ENCODE data around the gene GIGYF2. TPM values are rescaled to one million over a fixed set of nuclear protein-coding genes. Genes with fewer than 3 reads are reported as not detected.

GIGYF2 gene
- polyA plus RNA-seq, 3 donors, result 14.6 to 23.6 (median 17.0) TPM

DNA sequence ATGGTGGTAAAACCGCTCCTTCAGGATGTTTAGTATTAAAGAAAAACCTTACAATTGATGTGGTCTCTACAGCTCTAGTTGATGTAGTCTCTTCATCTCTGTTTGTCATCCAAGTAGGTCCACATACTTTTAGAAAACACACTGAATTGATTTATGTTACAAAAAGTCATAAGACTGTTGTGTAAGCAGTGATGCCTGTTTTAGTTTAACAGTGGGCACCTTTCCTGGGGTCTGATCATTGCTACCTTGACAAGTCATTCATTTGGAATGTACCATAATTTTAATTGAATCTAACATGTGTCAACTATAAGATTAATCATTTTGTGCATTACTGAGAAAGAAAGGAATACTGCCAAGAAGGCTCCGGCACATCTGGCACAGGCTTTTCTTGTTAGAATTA is 34.3 kb downstream of the GIGYF2 start:
- H3K27ac ChIP-seq (ENCODE audit: low read depth, low read length), result no peak overlapping the region
- 72 to 80% (median 75%) methylated on average over 2 of the region's 2 CpGs for WGBS, 3 donors

DNA sequence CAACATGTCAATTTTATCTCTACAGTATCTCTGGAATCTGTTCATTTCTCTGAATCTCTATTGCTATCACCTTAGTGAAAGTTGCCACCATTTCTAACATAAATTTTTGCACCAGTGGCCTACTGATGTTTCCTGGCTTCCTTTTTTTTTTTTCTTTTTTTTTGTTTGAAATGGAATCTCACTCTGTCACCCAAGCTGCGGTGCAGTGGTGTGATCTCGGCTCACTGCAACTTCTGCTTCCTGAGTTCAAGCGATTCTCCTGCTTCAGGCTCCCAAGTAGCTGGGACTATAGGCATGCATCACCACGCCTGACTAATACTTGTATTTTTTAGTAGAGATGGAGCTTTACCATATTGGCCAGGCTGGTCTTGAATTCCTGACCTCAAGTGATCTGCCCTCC is 44.2 kb downstream of the GIGYF2 start:
- no peak overlapping the region for H3K27ac ChIP-seq (ENCODE audit: low read depth, low read length)
- WGBS, 3 donors, result 58 to 83% (median 64%) methylated on average over 4 of the region's 4 CpGs

DNA sequence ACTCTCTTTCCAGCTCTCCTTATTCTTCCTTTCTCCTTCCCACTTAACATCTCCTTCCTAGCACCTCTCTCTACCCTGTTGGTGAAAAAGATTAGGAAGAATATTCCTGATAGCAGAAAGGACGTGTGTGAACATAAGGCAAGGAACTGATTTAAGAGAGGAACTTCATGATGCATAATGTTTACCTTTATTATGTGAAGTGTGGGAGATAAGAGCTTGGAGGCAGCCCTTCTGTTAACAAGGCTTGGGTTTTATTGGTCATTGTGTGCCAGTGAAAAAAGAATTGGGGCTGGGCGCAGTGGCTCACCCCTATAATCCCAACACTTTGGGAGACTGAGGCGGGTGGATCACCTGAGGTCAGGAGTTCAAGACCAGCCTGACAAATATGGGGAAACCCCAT is 44.8 kb downstream of the GIGYF2 start:
- WGBS, 3 donors, result 86 to 98% (median 87%) methylated on average over 3 of the region's 3 CpGs
- H3K27ac ChIP-seq (ENCODE audit: low read depth, low read length), result no peak overlapping the region

DNA sequence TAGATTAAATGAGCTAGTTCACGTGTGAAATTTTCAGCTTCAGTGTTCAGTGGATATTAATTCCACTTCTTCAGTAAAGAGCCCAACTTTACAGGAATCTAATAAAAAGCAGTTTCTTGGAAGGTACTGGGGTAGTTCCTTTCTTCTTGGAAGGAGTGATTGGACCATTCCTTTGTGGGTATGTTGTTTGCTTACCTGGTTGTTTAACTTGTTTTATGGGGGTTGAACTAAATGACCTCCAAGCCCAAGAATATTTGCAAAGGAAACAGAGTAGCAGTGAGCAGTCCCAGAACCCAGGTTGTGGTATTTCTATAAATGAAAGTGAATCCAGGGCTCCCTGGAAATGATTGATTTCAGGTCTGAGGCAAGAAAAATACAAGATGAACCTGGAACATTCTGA is 47.8 kb downstream of the GIGYF2 start:
- 59 to 98% (median 91%) methylated on average over 1 of the region's 1 CpG for WGBS, 3 donors
- H3K27ac ChIP-seq (ENCODE audit: low read depth, low read length), result no peak overlapping the region

DNA sequence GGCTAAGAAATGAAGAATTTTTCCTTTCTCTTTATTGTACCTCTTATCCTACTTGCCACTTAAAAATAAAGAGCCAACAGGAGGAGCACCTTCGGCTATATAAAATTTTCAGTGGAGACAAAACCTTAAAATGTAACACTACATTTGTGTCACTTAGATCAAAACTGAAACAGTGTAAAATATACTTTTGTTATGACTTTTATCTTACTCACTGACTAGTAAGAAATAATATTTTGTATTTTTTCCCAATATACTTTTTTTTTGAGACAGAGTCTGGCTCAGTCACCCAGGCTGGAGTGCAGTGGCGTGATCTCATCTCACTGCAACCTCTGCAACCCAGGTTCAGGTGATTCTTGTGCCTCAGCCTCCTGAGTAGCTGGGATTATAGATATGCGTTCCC is 50.9 kb downstream of the GIGYF2 start:
- no peak overlapping the region for H3K27ac ChIP-seq (ENCODE audit: low read depth, low read length)
- 96 to 98% (median 97%) methylated on average over 3 of the region's 3 CpGs for WGBS, 3 donors

DNA sequence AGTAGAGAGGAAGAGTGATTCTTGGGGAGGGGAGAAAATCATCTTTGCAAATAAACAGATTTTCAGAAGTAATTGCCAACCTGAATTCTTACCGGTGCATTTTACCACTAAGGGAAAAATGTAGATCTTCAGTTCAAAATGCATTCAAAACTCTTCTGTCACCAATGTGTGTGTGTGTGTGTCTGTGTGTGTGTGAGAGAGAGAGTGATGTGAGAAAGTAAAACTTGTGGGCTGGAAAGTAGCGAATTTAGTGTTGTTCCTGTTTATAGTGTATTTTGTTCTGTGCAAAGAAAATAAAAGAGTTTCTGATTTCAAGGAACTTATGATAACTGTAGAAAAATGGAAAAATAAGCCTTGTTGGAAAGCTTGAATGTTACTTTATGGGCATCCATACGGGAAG is 52.2 kb downstream of the GIGYF2 start:
- H3K27ac ChIP-seq (ENCODE audit: low read depth, low read length), result no peak overlapping the region
- WGBS, 3 donors, result 75 to 94% (median 91%) methylated on average over 3 of the region's 3 CpGs

DNA sequence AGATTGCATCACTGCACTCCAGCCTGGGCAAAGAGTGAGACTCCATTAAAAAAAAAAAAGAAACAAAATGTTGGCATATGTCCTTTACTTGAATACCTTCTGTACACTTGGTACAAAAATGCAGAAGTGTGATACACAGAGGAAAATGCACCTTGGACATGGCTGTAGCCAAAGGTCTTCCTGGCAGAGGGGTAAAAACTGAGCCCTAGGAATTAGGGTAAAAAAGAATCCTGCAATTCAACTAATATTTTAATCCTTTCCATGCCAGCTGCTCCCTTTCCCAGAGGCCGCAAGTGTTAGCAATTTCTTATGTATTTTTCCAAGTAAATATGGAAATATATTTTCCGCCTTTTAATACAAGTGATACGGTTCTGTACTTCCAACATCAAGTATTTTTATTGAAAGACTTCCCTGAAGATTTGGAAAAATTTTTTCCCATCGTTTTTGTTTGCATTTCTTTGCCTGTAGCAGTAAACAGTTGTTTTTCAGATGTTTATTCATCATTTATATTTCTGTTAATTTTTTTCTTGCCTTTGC is 53.1 kb downstream of the GIGYF2 start:
- H3K27ac ChIP-seq (ENCODE audit: low read depth, low read length), result no peak overlapping the region
- WGBS, 3 donors, result 50 to 93% (median 91%) methylated on average over 4 of the region's 4 CpGs

DNA sequence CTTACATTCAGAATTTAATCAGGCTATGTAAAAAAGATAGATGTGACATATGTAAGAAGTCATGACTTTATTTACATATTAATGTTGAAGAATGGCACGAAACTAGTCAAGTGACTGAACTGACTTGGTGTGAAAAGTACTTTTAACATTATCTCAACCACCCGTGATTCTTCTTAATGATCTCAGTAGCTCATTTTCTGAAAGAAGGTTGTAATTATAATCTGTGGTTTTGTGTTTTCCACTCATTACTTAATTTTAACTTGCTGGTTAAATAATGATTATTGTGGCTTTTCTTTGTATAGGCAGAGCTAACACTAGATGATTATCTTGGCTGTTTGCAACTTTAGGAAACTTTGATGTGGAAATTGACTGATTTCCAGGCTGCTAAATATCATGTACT is 60.8 kb downstream of the GIGYF2 start:
- no peak overlapping the region for H3K27ac ChIP-seq (ENCODE audit: low read depth, low read length)
- WGBS, 3 donors, result 35 to 84% (median 82%) methylated on average over 2 of the region's 2 CpGs

DNA sequence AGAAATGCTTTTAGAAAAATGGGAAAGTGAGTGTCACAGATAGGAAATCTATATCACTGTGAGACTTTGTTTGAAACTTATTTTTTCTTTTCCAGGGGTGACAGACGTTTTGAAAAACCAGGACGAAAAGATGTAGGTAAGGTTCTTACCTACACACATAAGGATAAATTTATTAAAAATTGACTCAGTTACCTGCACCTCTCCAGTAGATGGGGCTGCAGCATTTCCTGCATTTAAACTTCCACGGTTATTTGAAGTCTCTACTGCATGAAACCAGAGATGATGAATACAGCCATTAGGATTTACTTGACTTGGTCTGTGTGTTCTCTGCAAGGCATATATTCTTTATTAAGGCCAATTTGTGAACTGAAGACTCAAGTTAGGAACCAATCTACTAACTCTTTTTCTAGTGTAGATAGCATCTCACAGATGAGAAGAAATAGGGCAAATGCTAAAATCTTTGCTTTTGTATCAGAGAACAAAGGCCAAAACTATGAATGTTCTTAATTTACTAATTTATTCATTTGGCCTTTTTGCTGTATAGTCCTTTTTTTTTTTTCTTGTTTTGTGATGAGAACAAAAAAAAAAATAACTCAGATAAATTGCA is 64.3 kb downstream of the GIGYF2 start:
- H3K27ac ChIP-seq (ENCODE audit: low read depth, low read length), result no peak overlapping the region
- WGBS, 3 donors, result 41 to 64% (median 59%) methylated on average over 3 of the region's 3 CpGs

DNA sequence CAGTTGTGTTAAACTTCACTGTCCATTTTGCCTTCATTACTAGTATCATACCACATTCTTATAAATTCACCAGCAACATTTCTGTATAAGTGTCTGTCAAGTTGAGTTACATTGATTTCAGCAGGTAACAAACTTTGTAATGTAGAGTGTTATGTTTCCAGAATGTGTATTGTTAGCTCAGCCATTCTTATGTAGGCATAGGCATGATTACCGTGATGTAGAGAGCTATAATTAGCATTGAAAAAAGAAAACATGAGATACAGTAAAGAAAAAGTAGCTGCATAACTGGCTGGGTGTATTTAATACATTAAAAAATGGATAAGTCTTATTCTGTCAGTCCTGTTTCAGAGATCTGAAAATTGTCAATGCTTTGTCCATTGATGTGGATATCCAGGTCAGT is 70.7 kb downstream of the GIGYF2 start:
- no peak overlapping the region for H3K27ac ChIP-seq (ENCODE audit: low read depth, low read length)
- WGBS, 3 donors, result 61 to 97% (median 93%) methylated on average over 1 of the region's 1 CpG

DNA sequence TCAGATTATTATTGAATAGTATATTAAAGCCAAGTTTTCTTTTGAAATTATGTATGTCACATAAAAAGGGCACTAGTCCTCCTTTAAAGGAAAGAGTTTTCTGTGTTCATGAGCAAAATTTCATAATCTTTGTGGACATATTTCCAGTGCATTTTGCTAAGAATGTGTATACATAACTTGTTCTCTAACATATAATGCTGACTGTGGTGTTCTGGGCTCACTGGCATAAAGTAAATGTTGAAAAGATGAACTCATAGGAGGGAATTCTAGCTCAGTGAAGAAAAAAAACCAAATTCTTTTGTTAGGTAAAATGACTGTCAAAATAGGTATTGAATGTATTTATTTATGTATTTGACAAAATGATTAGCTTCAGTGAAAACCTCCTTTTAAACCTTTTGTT is 73.1 kb downstream of the GIGYF2 start:
- no peak overlapping the region for H3K27ac ChIP-seq (ENCODE audit: low read depth, low read length)

DNA sequence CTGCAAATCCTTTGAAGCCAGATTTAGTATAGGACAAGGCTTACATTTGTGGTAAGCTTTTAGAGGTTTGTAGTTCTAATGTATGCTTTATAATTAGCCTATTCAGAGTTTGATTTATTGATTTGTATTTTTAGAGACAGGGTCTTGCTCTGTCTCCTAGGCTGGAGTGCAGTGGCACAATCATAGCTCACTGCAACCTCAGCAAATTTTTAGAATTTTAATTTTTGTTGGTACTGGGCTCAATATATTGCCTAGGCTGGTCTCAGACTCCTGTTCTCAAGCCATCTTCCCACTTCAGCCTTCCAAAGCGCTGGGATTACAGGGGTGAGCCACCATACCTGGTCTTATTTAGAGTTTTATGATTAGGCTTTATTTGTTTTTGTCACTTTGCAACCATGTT is 74.7 kb downstream of the GIGYF2 start:
- H3K27ac ChIP-seq (ENCODE audit: low read depth, low read length), result no peak overlapping the region
- WGBS, 3 donors, result 95 to 100% (median 95%) methylated on average over 1 of the region's 1 CpG

DNA sequence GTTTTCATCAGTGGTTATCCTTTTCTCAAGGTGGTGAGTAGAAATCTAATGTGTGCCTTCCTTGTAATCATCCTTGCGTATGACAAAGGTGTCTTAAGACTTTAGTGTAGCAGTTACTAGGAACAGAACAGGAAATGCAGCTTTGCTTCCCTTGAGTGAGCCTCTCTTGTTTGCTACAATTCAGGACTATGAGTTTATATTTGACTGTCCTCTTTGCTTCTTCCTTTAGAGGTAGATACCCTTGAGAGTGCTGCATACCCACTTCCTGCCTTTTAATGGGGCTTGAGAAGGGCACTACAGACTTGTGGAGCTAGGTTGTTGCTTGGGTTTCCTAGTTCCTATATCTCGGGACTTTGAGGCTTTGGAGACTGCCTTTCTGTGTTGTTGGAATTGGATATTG is 75.4 kb downstream of the GIGYF2 start:
- H3K27ac ChIP-seq (ENCODE audit: low read depth, low read length), result no peak overlapping the region
- WGBS, 3 donors, result 75 to 95% (median 84%) methylated on average over 2 of the region's 2 CpGs

DNA sequence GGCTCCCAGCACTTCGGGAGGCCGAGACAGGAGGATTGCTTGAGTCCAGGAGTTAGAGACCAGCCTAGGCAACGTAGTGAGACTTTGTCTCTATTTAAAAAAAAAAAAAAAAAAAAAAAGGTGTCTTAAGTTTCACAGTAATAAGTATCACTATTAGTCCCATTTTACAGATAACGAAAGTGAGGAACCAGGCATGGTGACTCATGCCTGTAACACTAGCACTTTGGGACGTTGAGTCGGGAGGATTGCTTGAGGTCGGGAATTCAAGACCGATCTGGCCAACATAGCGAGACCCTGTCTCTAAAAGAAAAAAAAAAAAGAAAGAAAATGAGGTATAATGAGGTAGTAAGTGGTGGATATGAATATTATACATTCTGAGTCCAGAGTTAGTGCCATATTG is 76.7 kb downstream of the GIGYF2 start:
- H3K27ac ChIP-seq (ENCODE audit: low read depth, low read length), result no peak overlapping the region
- WGBS, 3 donors, result 95 to 98% (median 97%) methylated on average over 9 of the region's 9 CpGs

DNA sequence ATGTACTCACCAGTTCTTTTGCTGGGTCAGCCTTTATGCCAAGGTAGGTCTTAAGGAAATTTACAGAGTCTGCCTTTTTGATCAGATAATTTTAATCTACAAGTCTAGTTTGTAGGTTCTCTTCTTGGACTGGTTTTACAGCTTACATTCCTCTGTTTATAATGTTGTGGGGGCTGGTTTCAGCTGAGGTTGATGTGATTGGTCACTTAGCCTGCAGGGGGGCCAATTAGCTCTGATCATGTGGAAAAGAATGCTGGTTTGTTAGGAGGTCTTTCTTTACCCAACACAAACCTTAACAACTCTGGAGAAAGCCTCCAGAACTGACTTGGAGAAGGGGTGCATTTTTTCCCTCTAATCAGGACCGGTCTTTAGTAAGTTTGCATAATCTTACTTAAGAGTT is 79.3 kb downstream of the GIGYF2 start, which contains the start of gene KCNJ13:
Gene KCNJ13, minus strand, starts transcription at position 131 of the 400 bp plus-strand sequence. CDS start 5,203 bp downstream, outside the sequence.
- WGBS, 3 donors, result 43 to 88% (median 82%) methylated on average over 1 of the region's 1 CpG

DNA sequence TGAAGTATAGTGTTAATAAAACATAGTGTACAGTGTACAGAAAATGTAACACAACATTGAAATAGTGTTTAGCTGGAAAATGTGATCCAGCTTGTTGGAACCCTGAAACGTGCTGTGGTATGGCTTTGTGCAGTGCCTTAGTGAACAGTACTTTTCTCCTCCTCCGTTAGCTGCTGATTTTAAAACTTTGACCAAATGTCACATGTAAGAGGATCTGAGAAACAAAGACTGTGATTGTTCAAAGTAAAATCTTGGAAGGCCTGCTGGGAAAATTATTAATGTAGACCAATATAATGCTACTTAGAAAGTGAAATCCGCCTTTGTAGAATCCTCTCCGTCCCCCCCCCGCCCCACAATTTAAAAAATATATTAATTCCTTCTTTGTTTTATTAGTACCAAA is 80.1 kb downstream of the GIGYF2 start:
- H3K27ac ChIP-seq (ENCODE audit: low read depth, low read length), result no peak overlapping the region
- WGBS, 3 donors, result 72 to 95% (median 90%) methylated on average over 5 of the region's 5 CpGs

More for the DNA sequence above, 79.3 kb downstream of the GIGYF2 start, which contains the start of gene KCNJ13:
- H3K27ac ChIP-seq (ENCODE audit: low read depth, low read length), result no peak within 1 kb of the TSS

DNA sequence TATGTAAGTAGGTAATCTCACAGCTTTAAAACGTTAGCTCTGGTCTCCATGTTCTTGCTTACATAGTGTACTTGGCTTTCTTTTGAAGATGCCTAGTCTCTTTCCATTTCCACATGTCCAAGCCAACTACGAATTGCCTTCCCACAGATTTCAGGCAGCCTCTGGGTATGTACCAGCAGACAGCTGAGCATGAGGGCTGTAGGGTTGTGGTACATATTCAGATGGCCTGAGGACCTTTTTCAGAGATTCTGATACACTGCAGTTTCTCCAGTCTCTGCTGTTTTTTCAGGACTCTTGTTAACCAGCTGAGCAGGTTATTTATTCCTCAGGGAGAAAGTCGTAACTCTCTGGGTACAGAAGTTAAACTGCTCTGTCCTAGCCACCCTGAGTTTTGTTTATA is 82.3 kb downstream of the GIGYF2 start:
- 46 to 91% (median 86%) methylated on average over 3 of the region's 3 CpGs for WGBS, 3 donors
- H3K27ac ChIP-seq (ENCODE audit: low read depth, low read length), result no peak overlapping the region

DNA sequence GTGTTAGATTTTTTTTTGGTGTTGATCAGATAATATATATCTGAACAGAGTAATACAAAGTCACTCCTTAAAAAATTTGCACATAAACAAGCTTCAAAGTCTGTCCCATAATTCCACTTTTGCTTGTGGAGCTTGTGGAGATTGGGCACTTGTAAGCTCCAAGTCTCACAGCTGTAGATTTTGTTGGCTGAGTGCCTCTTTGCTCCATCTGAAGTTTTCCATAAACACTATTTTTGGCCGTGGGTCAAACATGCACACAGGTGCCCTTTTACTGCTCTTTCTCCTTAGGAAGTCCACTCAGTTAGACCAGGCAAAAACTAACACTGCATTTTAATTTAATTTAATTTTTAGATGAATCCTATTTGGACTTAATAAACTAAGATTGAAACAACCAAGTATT is 82.8 kb downstream of the GIGYF2 start:
- H3K27ac ChIP-seq (ENCODE audit: low read depth, low read length), result no peak overlapping the region
- 21 to 62% (median 58%) methylated on average over 1 of the region's 1 CpG for WGBS, 3 donors

DNA sequence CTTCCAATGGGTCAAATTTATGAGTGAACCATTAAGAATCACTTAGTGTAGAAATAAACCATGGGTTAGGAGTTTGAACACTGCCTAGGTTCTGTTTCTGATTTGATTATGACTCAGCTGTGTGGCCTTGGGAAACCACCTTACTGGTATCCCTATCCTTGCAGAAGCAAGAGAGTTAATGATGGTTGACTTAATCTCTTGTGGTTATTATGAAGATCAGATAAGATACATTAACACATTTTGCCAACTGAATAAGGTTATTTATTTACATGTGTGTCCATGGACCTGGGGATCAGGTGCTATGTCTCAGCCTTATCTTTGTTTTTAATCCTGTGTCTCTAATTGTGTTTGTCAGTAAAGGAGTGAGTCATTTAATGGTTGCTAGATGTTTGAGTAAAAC is 84.6 kb downstream of the GIGYF2 start:
- no peak overlapping the region for H3K27ac ChIP-seq (ENCODE audit: low read depth, low read length)

DNA sequence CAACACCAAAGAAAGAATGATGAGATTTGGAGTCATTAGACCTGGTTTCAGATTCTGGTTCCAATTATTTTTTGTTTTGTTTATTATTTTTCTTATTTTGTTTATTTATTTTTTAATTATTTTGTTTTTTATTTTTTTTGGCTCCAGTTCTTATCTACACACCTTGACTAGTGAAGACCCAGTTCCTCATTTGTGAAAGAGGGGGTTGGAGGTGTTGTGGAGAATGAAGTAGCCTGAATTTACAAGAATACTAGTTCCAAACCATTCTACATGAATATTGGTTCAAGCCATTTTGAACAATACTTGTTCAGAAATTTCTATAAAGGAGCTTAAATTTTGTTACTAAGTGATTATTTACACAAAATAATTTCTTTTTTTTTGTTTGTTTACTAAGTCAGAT is 86.1 kb downstream of the GIGYF2 start:
- no peak overlapping the region for H3K27ac ChIP-seq (ENCODE audit: low read depth, low read length)

DNA sequence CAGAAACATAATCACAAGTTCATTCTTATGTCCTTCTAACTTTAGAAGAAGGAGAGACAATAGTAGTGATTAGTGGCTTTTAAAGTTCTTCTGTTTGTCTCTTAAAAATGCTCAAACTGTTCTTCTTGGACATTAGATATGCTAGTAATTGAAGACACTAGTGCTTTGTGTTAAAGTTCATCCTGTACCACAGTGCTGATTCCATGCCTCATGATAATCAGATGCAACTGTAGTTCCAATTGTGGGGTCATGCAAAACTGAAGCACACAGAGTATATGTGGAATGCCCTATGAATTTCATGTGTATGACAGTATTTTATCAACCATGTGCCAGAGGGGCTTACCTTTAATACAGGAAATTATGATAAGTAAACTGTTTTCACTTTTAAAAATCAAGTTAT is 90.7 kb downstream of the GIGYF2 start:
- H3K27ac ChIP-seq (ENCODE audit: low read depth, low read length), result no peak overlapping the region
